NT2/D1 (cell line): ENCODE measurements around the gene ZNF226.

ENCODE experiments used
- SUZ12 ChIP-seq: IDR thresholded peaks from 2 replicates; pipeline ENCODE4 v1.6.1; 2011; ENCODE audit not compliant: insufficient read length, insufficient read depth; ENCODE audit errors: extremely low read depth
- YY1 ChIP-seq: IDR thresholded peaks from 2 replicates; pipeline ENCODE4 v1.6.1; 2011; ENCODE audit not compliant: insufficient read length, insufficient read depth

DNA sequence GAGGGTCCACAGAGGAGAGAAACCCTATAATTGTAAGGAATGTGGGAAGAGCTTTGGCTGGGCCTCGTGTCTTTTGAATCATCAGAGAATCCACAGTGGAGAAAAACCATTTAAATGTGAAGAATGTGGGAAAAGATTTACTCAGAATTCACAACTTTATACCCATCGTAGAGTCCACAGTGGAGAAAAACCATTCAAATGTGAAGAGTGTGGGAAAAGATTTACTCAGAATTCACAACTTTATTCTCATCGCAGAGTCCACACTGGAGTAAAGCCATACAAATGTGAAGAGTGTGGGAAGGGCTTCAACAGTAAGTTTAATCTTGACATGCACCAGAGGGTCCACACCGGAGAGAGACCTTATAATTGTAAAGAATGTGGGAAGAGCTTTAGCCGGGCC is 32.9 kb upstream of the ZNF226 start:
- TF ChIP-seq YY1 (no peak), SUZ12 (no peak)
